A673 (cell line): ENCODE results near the gene KCNK17.

ENCODE experiments used
- EZH2 ChIP-seq: fragments of 200-600 bp; sonication (generic); IDR thresholded peaks from 2 replicates; pipeline ENCODE4 v1.6.1; 2017; ENCODE audit warnings: borderline replicate concordance, low read depth, mild to moderate bottlenecking, mixed read lengths, antibody characterized with exemption, low read length; ENCODE audit not compliant: poor library complexity, severe bottlenecking
- TF ChIP-seq, protein P1 (sequence below): fragments of 300-800, 200-600 bp; sonication (generic); conservative IDR thresholded peaks from 2 replicates; pipeline ENCODE4 v1.5.1; 2017; ENCODE audit warnings: low read depth, mild to moderate bottlenecking, antibody characterized with exemption, low read length, moderate library complexity, mixed read lengths

DNA sequence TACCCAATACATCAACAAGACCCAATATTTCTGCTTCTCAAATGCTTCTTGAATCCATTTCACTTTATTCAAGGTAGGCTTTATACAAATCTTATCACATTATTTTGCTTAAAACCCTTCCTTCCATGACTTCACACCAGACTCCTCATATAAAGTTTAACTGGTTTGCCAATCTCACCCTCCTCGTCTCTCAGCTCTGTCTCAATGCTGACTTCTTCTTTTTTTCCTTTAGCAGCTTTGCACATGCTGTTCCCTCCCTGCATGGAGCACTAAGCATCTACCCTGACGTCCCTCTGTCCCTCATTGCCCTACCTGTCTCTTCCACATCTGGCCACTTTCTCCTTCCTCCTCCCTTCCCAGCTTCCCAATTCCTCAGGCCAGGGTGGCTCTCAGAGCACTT, 31.4 kb downstream of the KCNK17 start:
- TF ChIP-seq, protein P1, sequence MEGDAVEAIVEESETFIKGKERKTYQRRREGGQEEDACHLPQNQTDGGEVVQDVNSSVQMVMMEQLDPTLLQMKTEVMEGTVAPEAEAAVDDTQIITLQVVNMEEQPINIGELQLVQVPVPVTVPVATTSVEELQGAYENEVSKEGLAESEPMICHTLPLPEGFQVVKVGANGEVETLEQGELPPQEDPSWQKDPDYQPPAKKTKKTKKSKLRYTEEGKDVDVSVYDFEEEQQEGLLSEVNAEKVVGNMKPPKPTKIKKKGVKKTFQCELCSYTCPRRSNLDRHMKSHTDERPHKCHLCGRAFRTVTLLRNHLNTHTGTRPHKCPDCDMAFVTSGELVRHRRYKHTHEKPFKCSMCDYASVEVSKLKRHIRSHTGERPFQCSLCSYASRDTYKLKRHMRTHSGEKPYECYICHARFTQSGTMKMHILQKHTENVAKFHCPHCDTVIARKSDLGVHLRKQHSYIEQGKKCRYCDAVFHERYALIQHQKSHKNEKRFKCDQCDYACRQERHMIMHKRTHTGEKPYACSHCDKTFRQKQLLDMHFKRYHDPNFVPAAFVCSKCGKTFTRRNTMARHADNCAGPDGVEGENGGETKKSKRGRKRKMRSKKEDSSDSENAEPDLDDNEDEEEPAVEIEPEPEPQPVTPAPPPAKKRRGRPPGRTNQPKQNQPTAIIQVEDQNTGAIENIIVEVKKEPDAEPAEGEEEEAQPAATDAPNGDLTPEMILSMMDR, result no peak
- no peak for TF ChIP-seq EZH2
